Glomerular visceral epithelial cell (primary cell): Measurements from ENCODE around the gene MRPS12.

Source experiments
- DNase-seq: peaks from one replicate; pipeline ENCODE4 v3.0.0-alpha.2; 2016; ENCODE audit errors: extremely low spot score

The MRPS12 gene

DNA sequence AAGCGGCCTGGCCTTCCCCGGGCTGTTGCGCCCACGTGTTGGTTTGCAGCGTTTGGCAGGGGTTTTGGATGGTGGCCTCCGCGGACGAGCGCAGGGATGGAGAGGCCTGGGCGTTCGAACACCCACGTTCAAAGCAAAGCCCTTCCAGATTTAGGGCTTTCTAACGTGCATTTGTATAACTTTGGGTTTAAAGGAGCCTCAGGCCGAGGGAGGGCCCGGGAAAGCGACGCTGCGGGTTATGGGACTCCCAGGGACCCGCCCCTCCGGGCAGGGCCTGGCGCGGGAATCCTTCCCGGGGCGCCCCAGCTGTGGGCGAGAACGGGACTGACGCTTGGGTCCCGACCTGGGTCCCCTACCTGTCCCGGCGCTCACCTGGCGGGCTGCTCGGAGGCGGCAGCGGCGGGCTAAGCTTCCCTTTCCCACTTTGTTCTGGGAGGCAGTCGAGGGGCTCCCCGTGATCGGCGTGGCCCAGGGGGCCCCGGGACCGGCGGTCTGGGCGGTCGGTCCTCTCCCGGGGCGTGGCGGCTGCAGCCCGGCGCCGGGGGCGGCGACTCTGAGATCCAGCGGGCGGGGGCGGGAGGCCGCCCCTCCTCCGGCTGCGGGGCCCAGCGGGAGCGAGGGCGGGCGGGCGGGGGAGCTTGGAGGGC is 44.6 kb downstream of the MRPS12 start, which contains the start of gene FBXO17:
Gene FBXO17, minus strand, starts transcription at position 529 of the 647 bp plus-strand sequence. CDS start 25,423 bp downstream, outside the sequence.
- DNase-seq = peak; percentile 70

DNA sequence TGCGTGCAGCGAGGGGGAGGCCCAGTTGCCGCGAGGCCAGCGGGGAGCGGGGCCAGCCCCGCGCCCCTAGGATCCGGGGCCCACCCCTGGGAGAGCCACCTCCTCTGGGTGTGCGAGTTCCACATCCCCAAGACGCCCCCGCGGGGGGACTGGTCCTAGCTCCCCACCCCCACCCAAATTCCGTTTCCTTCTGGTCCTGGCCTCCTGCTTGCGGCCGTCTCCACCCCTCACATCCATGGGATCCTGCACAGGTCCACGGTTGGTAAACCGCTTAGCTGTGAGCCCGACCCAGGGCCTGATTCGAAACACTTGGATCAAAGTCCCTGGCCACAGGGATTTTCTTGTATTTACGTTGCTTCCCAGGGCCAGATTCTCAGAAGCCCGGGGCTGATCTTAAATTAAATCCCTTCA is 45.1 kb downstream of the MRPS12 start:
- DNase-seq = peak; percentile 65

GRCh38 chr19:38977445-38978325 is 46.9 kb downstream of the MRPS12 start:
- DNase-seq = peak; percentile 77

DNA sequence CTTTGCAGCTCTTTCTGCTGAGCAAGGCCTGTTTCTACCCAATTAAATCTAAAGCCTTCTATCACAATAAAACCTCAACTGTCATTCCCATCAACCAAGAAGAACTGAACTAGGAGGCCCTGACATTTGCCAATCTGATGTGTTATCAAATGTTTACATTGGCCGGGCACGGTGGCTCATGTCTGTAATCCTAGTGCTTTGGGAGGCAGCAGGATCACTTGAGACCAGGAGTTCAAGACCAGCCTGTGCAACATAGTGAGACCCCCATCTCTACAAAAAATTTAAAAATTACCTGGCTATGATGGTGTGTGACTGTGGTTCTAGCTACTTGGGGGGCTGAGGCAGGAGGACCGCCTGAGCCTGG is 47.6 kb downstream of the MRPS12 start:
- DNase-seq = no peak

DNA sequence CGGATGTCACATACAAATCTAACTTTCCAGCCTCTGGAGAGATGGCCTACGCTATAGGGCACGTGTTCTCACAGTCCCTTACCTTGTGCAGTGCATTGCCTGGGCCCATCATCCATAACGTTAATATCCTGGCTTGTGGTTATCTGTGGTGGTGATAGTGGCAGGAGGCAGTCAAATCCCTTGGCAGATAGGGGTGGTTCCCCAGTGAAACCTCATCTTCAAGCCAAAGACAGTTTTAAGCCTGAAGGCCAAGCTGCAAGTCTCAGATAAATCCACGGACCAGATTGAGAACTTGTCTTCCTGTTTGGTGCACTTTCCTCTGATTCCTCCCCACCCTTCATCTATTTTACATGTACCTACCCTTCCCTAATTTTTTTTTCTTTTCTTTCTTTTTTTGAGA is 49.1 kb downstream of the MRPS12 start:
- no peak for DNase-seq

DNA sequence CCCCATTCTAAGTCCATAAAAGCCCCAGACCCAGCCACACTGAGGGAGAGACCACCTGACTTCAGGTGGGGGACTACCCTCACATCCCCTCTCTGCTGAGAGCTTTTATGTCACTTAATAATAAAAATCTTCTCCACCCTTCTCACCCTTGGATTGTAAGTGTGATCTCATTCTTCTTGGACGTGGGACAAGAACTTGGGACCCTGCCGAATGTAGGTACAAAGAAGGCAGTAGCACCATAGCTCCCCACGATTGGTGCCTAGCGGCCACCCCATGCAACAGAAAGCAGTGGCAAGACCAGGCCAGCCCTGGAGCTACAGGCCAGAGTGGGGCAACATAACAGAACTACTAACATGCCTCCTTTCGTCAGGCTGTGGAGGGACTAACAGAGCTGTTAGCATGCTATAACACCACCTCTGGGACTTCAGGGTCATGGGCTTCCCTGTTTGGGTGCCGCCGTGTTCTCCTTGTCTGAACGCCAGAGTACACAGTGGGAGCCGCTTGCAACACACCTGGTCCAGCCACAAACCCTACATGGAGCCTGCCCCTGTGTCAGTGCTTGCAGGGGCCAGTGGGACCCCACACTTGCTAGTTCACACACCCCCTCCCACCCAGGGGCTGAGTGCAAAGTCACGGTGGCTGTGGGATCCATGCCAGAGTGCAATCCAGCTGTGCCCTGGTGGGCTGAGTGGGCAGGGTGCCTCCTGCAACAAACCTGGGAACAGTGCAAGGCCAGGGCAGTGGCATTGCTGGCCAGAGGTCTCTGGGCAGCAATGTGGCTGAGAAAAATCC is 50.0 kb downstream of the MRPS12 start:
- DNase-seq = no peak
